ENCODE data around the gene FCRL1. TPM values are rescaled to one million over a fixed set of nuclear protein-coding genes. Genes with fewer than 3 reads are reported as not detected.

FCRL1 gene
- total and polyA plus RNA-seq, 2 of the 13 experiments (the other 11 are each of a cell fraction or from before 2014, with no cell fraction given): not detected

DNA sequence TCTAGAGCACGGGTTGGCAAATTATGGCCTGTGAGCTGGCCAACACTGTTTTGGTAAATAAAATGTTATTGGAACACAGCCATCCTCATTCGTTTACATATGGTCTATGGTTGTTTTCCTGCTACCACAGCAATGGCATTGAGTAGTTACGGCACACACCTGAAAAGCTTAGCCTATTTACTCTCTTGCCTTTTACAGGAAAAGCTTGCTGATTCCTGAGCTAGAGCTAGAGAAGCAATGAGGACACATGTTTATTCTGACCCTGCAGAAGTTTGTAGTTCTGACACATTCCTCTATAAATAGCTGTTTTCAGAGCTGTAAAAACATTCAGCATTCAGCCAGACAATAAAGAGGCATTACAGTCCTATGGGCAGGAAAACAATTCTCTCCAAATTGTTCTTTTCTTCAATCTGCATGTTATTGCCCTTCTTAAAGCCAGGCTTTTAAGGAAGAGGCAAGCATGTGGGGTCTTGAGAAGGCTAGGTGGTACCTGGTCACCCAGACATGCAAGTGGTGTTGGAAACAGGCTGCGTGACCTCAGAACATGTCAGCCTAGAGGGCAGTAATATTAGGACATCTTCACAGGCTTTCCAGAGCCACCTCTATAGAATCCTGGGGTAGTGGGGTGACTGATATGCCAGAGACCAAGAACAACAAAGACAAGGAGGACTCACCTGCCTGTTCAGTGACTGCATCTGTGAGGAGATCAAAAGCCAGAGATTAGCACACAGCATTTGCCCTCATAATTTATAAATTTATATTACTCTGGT, 44.6 kb downstream of the FCRL1 start (continued):
- TF ChIP-seq, protein P1, sequence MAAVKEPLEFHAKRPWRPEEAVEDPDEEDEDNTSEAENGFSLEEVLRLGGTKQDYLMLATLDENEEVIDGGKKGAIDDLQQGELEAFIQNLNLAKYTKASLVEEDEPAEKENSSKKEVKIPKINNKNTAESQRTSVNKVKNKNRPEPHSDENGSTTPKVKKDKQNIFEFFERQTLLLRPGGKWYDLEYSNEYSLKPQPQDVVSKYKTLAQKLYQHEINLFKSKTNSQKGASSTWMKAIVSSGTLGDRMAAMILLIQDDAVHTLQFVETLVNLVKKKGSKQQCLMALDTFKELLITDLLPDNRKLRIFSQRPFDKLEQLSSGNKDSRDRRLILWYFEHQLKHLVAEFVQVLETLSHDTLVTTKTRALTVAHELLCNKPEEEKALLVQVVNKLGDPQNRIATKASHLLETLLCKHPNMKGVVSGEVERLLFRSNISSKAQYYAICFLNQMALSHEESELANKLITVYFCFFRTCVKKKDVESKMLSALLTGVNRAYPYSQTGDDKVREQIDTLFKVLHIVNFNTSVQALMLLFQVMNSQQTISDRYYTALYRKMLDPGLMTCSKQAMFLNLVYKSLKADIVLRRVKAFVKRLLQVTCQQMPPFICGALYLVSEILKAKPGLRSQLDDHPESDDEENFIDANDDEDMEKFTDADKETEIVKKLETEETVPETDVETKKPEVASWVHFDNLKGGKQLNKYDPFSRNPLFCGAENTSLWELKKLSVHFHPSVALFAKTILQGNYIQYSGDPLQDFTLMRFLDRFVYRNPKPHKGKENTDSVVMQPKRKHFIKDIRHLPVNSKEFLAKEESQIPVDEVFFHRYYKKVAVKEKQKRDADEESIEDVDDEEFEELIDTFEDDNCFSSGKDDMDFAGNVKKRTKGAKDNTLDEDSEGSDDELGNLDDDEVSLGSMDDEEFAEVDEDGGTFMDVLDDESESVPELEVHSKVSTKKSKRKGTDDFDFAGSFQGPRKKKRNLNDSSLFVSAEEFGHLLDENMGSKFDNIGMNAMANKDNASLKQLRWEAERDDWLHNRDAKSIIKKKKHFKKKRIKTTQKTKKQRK (IDR thresholded peaks at IDR 0.05; ENCODE audit: low read length): no peak
- TF ChIP-seq ZNF337 (CRISPR knock-in tag; IDR thresholded peaks at IDR 0.05; ENCODE audit: borderline replicate concordance, low read depth): no peak
- no peak for TF ChIP-seq FOSL2 (CRISPR knock-in tag; IDR thresholded peaks at IDR 0.05)
- TF ChIP-seq TAF1 (CRISPR knock-in tag; IDR thresholded peaks at IDR 0.05): no peak
- TF ChIP-seq XBP1 (CRISPR knock-in tag; IDR thresholded peaks at IDR 0.05): no peak
- TF ChIP-seq SRY (CRISPR knock-in tag; IDR thresholded peaks at IDR 0.05): no peak
- no peak for TF ChIP-seq ZKSCAN1 (IDR thresholded peaks at IDR 0.05; ENCODE audit: low read length)
- TF ChIP-seq, protein P2, sequence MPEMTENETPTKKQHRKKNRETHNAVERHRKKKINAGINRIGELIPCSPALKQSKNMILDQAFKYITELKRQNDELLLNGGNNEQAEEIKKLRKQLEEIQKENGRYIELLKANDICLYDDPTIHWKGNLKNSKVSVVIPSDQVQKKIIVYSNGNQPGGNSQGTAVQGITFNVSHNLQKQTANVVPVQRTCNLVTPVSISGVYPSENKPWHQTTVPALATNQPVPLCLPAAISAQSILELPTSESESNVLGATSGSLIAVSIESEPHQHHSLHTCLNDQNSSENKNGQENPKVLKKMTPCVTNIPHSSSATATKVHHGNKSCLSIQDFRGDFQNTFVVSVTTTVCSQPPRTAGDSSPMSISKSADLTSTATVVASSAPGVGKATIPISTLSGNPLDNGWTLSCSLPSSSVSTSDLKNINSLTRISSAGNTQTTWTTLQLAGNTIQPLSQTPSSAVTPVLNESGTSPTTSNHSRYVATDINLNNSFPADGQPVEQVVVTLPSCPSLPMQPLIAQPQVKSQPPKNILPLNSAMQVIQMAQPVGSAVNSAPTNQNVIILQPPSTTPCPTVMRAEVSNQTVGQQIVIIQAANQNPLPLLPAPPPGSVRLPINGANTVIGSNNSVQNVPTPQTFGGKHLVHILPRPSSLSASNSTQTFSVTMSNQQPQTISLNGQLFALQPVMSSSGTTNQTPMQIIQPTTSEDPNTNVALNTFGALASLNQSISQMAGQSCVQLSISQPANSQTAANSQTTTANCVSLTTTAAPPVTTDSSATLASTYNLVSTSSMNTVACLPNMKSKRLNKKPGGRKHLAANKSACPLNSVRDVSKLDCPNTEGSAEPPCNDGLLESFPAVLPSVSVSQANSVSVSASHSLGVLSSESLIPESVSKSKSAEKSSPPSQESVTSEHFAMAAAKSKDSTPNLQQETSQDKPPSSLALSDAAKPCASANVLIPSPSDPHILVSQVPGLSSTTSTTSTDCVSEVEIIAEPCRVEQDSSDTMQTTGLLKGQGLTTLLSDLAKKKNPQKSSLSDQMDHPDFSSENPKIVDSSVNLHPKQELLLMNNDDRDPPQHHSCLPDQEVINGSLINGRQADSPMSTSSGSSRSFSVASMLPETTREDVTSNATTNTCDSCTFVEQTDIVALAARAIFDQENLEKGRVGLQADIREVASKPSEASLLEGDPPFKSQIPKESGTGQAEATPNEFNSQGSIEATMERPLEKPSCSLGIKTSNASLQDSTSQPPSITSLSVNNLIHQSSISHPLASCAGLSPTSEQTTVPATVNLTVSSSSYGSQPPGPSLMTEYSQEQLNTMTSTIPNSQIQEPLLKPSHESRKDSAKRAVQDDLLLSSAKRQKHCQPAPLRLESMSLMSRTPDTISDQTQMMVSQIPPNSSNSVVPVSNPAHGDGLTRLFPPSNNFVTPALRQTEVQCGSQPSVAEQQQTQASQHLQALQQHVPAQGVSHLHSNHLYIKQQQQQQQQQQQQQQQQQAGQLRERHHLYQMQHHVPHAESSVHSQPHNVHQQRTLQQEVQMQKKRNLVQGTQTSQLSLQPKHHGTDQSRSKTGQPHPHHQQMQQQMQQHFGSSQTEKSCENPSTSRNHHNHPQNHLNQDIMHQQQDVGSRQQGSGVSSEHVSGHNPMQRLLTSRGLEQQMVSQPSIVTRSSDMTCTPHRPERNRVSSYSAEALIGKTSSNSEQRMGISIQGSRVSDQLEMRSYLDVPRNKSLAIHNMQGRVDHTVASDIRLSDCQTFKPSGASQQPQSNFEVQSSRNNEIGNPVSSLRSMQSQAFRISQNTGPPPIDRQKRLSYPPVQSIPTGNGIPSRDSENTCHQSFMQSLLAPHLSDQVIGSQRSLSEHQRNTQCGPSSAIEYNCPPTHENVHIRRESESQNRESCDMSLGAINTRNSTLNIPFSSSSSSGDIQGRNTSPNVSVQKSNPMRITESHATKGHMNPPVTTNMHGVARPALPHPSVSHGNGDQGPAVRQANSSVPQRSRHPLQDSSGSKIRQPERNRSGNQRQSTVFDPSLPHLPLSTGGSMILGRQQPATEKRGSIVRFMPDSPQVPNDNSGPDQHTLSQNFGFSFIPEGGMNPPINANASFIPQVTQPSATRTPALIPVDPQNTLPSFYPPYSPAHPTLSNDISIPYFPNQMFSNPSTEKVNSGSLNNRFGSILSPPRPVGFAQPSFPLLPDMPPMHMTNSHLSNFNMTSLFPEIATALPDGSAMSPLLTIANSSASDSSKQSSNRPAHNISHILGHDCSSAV (CRISPR knock-in tag; IDR thresholded peaks at IDR 0.05; ENCODE audit: borderline replicate concordance): no peak
- no peak for TF ChIP-seq MATR3 (CRISPR knock-in tag; IDR thresholded peaks at IDR 0.05)

Data from HepG2 (cell line).